CD8-positive, alpha-beta memory T cell (primary cell): ENCODE data around the gene SIM2. TPM values are rescaled to one million over a fixed set of nuclear protein-coding genes. Genes with fewer than 3 reads are reported as not detected.

ENCODE experiments used
- CTCF ChIA-PET: fragments of 350-600 bp; sonication (Branson Sonifier 250); formaldehyde crosslinking; loops from one replicate; lab custom pipeline; 2021; ENCODE audit warnings: antibody characterized with exemption; lab: Charles Lee
- POLR2A ChIA-PET: fragments of 350-600 bp; sonication (Branson Sonifier 250); formaldehyde crosslinking; loops from one replicate; lab custom pipeline; 2021; ENCODE audit warnings: antibody characterized with exemption; lab: Charles Lee
- DNase-seq, 5 donors: peaks; one replicate each; pipeline versions ENCODE4 v3.0.0 to v3.0.0-alpha.2; 2020 to 2022; ENCODE audit warnings: mixed read lengths in 1 of 5
- H3K27ac ChIP-seq: one replicate; pipeline ENCODE4 v1.7.0; 2013; ENCODE audit warnings: low read depth, mild to moderate bottlenecking, low read length, moderate library complexity
- H3K27me3 ChIP-seq: 2 replicates; pipeline ENCODE4 v1.7.0; 2013; ENCODE audit warnings: low read length, mild to moderate bottlenecking; ENCODE audit not compliant: insufficient read depth, poor library complexity, severe bottlenecking
- H3K36me3 ChIP-seq: 2 replicates; pipeline ENCODE4 v1.7.0; 2013; ENCODE audit warnings: mild to moderate bottlenecking, low read length, moderate library complexity; ENCODE audit not compliant: insufficient read depth
- H3K4me1 ChIP-seq: 2 replicates; pipeline ENCODE4 v1.7.0; 2013; ENCODE audit warnings: mild to moderate bottlenecking, low read length, moderate library complexity; ENCODE audit not compliant: insufficient read depth
- H3K4me3 ChIP-seq: 2 replicates; pipeline ENCODE4 v1.7.0; 2013; ENCODE audit warnings: mild to moderate bottlenecking, low read length
- H3K9me3 ChIP-seq: 2 replicates; pipeline ENCODE4 v1.7.0; 2013; ENCODE audit warnings: mild to moderate bottlenecking, low read length
- H3K27ac Mint-ChIP-seq, 8 donors: one replicate each; pipeline ENCODE4 v1.8.0; 2020 to 2021; ENCODE audit warnings: mixed read lengths in 8 of 8, mild to moderate bottlenecking in 6 of 8, inconsistent platforms in 3 of 8, moderate library complexity in 3 of 8
- H3K27me3 Mint-ChIP-seq, 2 donors: one replicate each; pipeline ENCODE4 v1.8.0; 2020 to 2021; ENCODE audit warnings: mixed read lengths in 2 of 2, mild to moderate bottlenecking in 1 of 2, moderate library complexity in 1 of 2
- H3K36me3 Mint-ChIP-seq, 3 donors: one replicate each; pipeline ENCODE4 v1.8.0; 2020 to 2021; ENCODE audit warnings: mixed read lengths in 3 of 3, inconsistent platforms in 1 of 3, mild to moderate bottlenecking in 1 of 3
- H3K4me1 Mint-ChIP-seq, 3 donors: one replicate each; pipeline ENCODE4 v1.8.0; 2020 to 2021; ENCODE audit warnings: mixed read lengths in 3 of 3, inconsistent platforms in 1 of 3, mild to moderate bottlenecking in 1 of 3
- H3K4me3 Mint-ChIP-seq, 7 donors: one replicate each; pipeline ENCODE4 v1.8.0; 2020 to 2021; ENCODE audit warnings: mixed read lengths in 7 of 7, mild to moderate bottlenecking in 6 of 7, moderate library complexity in 4 of 7, inconsistent platforms in 2 of 7
- H3K9me3 Mint-ChIP-seq, 5 donors: one replicate each; pipeline ENCODE4 v1.8.0; 2020 to 2022; ENCODE audit warnings: mixed read lengths in 5 of 5, mild to moderate bottlenecking in 3 of 5, moderate library complexity in 2 of 5, inconsistent platforms in 1 of 5
- polyA plus RNA-seq: library from polyadenylated mRNA; unstranded; fragments of 300-500 nt; fragmentation: Illumina TruSeq; gene quantifications from one replicate; pipeline ENCODE4 v1.2.3, GENCODE V29; 2021
- total RNA-seq, 2 experiments: library from RNA; stranded (reverse); gene quantifications; one replicate each; pipeline ENCODE4 v1.2.3, GENCODE V29; 2021

The SIM2 gene
- total and polyA plus RNA-seq, 3 experiments from 2014 or later = 0.07 TPM; not detected in 2

DNA sequence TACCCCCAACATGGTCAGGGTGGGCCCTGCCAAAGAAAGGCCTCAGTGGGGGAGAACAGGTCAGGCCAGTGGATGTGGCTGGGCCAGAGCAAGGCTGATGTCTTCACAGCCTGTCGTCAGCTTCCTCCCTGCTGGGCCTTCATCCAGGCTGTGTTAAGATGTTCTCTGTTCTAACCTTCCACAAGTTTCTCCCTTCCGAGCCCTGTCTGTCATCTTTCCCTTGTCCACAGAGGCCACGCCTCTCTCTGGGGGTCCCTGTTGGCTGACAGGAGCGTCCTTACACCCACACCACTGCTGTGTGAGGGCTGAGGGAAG is 36.2 kb downstream of the SIM2 start:
- H3K27me3 ChIP-seq = no peaks in the 10 kb centered on the region
- Mint-ChIP-seq H3K4me3 (no peak overlapping the region), H3K27me3 (peaks cover 1 to 24% of the 10 kb centered on the region in 2 donors), H3K9me3 (peaks cover 0 to 4% (median 0%) of the 10 kb centered on the region in 5 donors), H3K36me3 (no peaks in the 10 kb centered on the region), H3K4me1 (no peaks in the 10 kb centered on the region), H3K27ac (no peak overlapping the region)
- ChIA-PET CTCF (no interaction called here), POLR2A (no interaction called here)
- no peak for DNase-seq
- no peaks in the 10 kb centered on the region for H3K4me1 ChIP-seq
- H3K9me3 ChIP-seq = no peaks in the 10 kb centered on the region
- H3K4me3 ChIP-seq = no peak overlapping the region
- no peak overlapping the region for H3K27ac ChIP-seq
- no peaks in the 10 kb centered on the region for H3K36me3 ChIP-seq

- no peak overlapping the region for H3K4me3 Mint-ChIP-seq
- Histone ChIP-seq H3K4me1 (no peaks in the 10 kb centered on the region), H3K36me3 (no peaks in the 10 kb centered on the region), H3K4me3 (no peak overlapping the region), H3K9me3 (no peaks in the 10 kb centered on the region), H3K27me3 (no peaks in the 10 kb centered on the region), H3K27ac (no peak overlapping the region)
- peaks cover 0 to 4% (median 0%) of the 10 kb centered on the region in 5 donors for H3K9me3 Mint-ChIP-seq
- H3K36me3 Mint-ChIP-seq = no peaks in the 10 kb centered on the region
- no peak overlapping the region for H3K27ac Mint-ChIP-seq
- ChIA-PET CTCF (interaction anchor here (0.5 kb wide), 1 partner anchor 309 kb away, joined by 3 read pairs; no protein-coding TSS in a partner anchor), POLR2A (no interaction called here)
- H3K4me1 Mint-ChIP-seq = no peaks in the 10 kb centered on the region
- no peak for DNase-seq
- peaks cover under 1 to 24% of the 10 kb centered on the region in 2 donors for H3K27me3 Mint-ChIP-seq
Observed at GRCh38 chr21:36735724-36736320, 36.9 kb downstream of the SIM2 start.

DNA sequence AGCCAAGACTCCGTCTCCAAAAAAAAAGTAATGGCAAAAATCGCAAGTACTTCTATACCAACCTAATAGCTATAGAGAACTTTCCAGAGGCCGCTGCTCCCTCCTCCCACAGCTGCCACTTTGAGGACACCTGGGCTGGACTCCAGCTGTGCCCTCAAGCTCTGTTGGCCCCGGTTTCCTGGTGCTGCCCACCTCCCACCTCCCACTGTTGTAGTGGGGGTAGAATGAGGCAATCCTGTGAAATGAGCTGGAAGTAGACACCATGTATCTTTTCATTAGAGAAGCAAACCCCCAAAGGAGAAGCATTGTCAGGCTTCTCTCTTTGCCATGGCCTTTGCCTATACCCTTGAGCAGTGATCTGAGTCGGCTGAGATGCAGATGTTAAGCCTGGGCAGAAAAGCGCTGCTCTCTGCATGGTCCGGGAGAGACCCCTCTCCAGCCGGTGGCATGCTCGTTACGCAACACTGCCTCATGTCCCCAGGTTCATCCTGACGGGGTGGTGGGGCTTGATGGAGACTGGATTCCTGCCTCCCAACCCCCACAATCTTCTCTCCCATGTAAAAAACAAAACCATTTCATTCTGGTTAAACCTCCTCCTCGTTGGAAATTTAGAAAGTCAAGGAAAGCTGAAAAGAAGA is 39.7 kb downstream of the SIM2 start:
- H3K36me3 Mint-ChIP-seq = no peaks in the 10 kb centered on the region
- no peaks in the 10 kb centered on the region for H3K4me1 Mint-ChIP-seq
- CTCF ChIA-PET = interaction anchor here (0.8 kb wide), 1 partner anchor 13 kb away, joined by 3 read pairs; no protein-coding TSS in a partner anchor
- H3K4me1 ChIP-seq = no peaks in the 10 kb centered on the region
- peak overlapping the region in 1 of 8 donors; percentile 10 for H3K27ac Mint-ChIP-seq
- POLR2A ChIA-PET = no interaction called here
- no peaks in the 10 kb centered on the region for H3K36me3 ChIP-seq
- no peaks in the 10 kb centered on the region for H3K9me3 ChIP-seq
- no peak overlapping the region for H3K27ac ChIP-seq
- H3K27me3 Mint-ChIP-seq = peaks cover 3 to 21% of the 10 kb centered on the region in 2 donors
- no peaks in the 10 kb centered on the region for H3K27me3 ChIP-seq
- peaks cover 0 to 4% (median 0%) of the 10 kb centered on the region in 5 donors for H3K9me3 Mint-ChIP-seq
- no peak overlapping the region for H3K4me3 ChIP-seq
- DNase-seq = no peak
- H3K4me3 Mint-ChIP-seq = no peak overlapping the region

DNA sequence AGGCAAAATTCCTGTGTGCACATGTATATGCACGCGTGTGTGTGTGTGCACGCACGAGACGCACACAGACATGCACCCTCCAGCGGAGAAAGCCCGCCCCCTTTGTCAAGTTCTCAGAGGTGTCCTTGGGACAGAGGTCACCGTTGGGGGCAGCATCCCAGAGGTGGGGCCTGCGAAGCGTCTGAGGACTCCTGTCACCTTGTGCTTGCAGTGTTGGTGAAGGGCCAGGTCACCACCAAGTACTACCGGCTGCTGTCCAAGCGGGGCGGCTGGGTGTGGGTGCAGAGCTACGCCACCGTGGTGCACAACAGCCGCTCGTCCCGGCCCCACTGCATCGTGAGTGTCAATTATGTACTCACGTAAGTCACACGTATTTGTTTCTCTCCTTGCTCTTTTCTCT is 42.6 kb downstream of the SIM2 start:
- no peaks in the 10 kb centered on the region for H3K27me3 ChIP-seq
- no peak overlapping the region for H3K4me3 ChIP-seq
- Mint-ChIP-seq H3K4me3 (no peak overlapping the region), H3K27ac (no peak overlapping the region), H3K9me3 (no peaks in the 10 kb centered on the region), H3K27me3 (peaks cover 14 to 29% of the 10 kb centered on the region in 2 donors), H3K4me1 (peaks cover 1 to 2% (median 2%) of the 10 kb centered on the region in 3 donors), H3K36me3 (no peaks in the 10 kb centered on the region)
- no peaks in the 10 kb centered on the region for H3K9me3 ChIP-seq
- H3K36me3 ChIP-seq = no peaks in the 10 kb centered on the region
- POLR2A ChIA-PET = no interaction called here
- no peaks in the 10 kb centered on the region for H3K4me1 ChIP-seq
- no peak for DNase-seq
- no peak overlapping the region for H3K27ac ChIP-seq
- CTCF ChIA-PET = no interaction called here

- Histone ChIP-seq H3K27ac (no peak overlapping the region), H3K9me3 (no peaks in the 10 kb centered on the region), H3K4me3 (no peak overlapping the region), H3K27me3 (no peaks in the 10 kb centered on the region), H3K36me3 (no peaks in the 10 kb centered on the region), H3K4me1 (no peaks in the 10 kb centered on the region)
- DNase-seq = no peak
- Mint-ChIP-seq H3K27me3 (peaks cover 22 to 31% of the 10 kb centered on the region in 2 donors), H3K9me3 (no peaks in the 10 kb centered on the region), H3K27ac (no peak overlapping the region), H3K4me1 (peaks cover 10 to 11% (median 10%) of the 10 kb centered on the region in 3 donors), H3K4me3 (no peak overlapping the region), H3K36me3 (no peaks in the 10 kb centered on the region)
- ChIA-PET POLR2A (no interaction called here), CTCF (no interaction called here)
Observed at GRCh38 chr21:36743008-36743407, 44.1 kb downstream of the SIM2 start.

DNA sequence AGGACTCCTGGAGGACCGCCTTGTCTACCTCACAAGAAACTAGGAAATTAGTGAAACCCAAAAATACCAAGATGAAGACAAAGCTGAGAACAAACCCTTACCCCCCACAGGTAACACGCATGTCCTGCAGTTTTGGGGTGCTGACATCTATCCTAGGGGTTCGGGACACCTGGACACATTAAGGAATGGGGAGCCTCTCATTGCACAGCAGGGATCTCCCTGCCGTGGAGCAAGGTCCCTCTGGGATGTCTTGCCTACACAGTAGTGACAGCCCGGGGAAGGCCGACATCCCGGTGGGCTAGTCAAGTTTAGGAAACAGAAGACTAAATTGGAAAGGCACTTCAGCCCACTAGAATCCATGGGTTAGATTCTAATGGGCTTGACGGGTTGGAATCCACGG is 44.5 kb downstream of the SIM2 start:
- CTCF ChIA-PET = no interaction called here
- Histone ChIP-seq H3K27ac (no peak overlapping the region), H3K4me3 (no peak overlapping the region), H3K9me3 (no peaks in the 10 kb centered on the region), H3K27me3 (no peaks in the 10 kb centered on the region), H3K36me3 (no peaks in the 10 kb centered on the region), H3K4me1 (no peaks in the 10 kb centered on the region)
- no peaks in the 10 kb centered on the region for H3K9me3 Mint-ChIP-seq
- POLR2A ChIA-PET = no interaction called here
- no peaks in the 10 kb centered on the region for H3K36me3 Mint-ChIP-seq
- H3K4me3 Mint-ChIP-seq = no peak overlapping the region
- peaks cover 22 to 34% of the 10 kb centered on the region in 2 donors for H3K27me3 Mint-ChIP-seq
- no peak for DNase-seq
- no peak overlapping the region for H3K27ac Mint-ChIP-seq
- H3K4me1 Mint-ChIP-seq = peaks cover 11 to 14% (median 13%) of the 10 kb centered on the region in 3 donors

- Histone ChIP-seq H3K36me3 (no peaks in the 10 kb centered on the region), H3K4me3 (no peak overlapping the region), H3K4me1 (no peaks in the 10 kb centered on the region), H3K27me3 (no peaks in the 10 kb centered on the region), H3K27ac (no peak overlapping the region), H3K9me3 (no peaks in the 10 kb centered on the region)
- Mint-ChIP-seq H3K9me3 (no peaks in the 10 kb centered on the region), H3K4me1 (peaks cover 13 to 19% (median 17%) of the 10 kb centered on the region in 3 donors), H3K27ac (no peak overlapping the region), H3K4me3 (peak overlapping the region in 1 of 7 donors; percentile 5), H3K36me3 (peaks cover 0 to under 1% (median 0%) of the 10 kb centered on the region in 3 donors), H3K27me3 (peaks cover 23 to 42% of the 10 kb centered on the region in 2 donors)
- no peak for DNase-seq
- ChIA-PET CTCF (no interaction called here), POLR2A (no interaction called here)
Observed at GRCh38 chr21:36744190-36744559, 45.3 kb downstream of the SIM2 start.

GRCh38 chr21:36744560-36745231 is 45.8 kb downstream of the SIM2 start:
- H3K36me3 Mint-ChIP-seq = peaks cover 0 to 6% (median under 1%) of the 10 kb centered on the region in 3 donors
- no peaks in the 10 kb centered on the region for H3K36me3 ChIP-seq
- no peaks in the 10 kb centered on the region for H3K9me3 Mint-ChIP-seq
- H3K4me1 ChIP-seq = no peaks in the 10 kb centered on the region
- POLR2A ChIA-PET = no interaction called here
- H3K9me3 ChIP-seq = no peaks in the 10 kb centered on the region
- no peak overlapping the region for H3K27ac ChIP-seq
- peaks cover 13 to 19% (median 17%) of the 10 kb centered on the region in 3 donors for H3K4me1 Mint-ChIP-seq
- DNase-seq = no peak
- no peak overlapping the region for H3K27ac Mint-ChIP-seq
- no peak overlapping the region for H3K4me3 Mint-ChIP-seq
- no peak overlapping the region for H3K4me3 ChIP-seq
- H3K27me3 ChIP-seq = no peaks in the 10 kb centered on the region
- CTCF ChIA-PET = no interaction called here
- peaks cover 28 to 47% of the 10 kb centered on the region in 2 donors for H3K27me3 Mint-ChIP-seq
